SK-N-MC (cell line): Measurements from ENCODE around the gene REXO4.
A peak's percentile ranks its signal among the peaks of the same experiment; 100 is the strongest.

Experiments
- DNase-seq: peaks from one replicate; pipeline ENCODE4 v3.0.0-alpha.2; 2011; ENCODE audit warnings: low read depth, low spot score
- H3K27ac ChIP-seq: fragments of 200-600 bp; sonication (generic); 2 replicates; pipeline ENCODE4 v1.5.1; 2016; ENCODE audit warnings: mixed run types
- H3K36me3 ChIP-seq: fragments of 200-600 bp; sonication (generic); 2 replicates; pipeline ENCODE4 v1.6.1; 2017; ENCODE audit warnings: antibody characterized with exemption, low read length, mixed read lengths; ENCODE audit not compliant: insufficient read depth
- H3K4me3 ChIP-seq: fragments of 200-600 bp; sonication (generic); 2 replicates; pipeline ENCODE4 v1.5.1; 2016
- H3K9ac ChIP-seq: fragments of 200-600 bp; sonication (generic); 2 replicates; pipeline ENCODE4 v1.8.0; 2017; ENCODE audit warnings: mixed run types, mixed read lengths; ENCODE audit not compliant: insufficient read length
- H3K9me3 ChIP-seq: fragments of 200-600 bp; sonication (generic); 2 replicates; pipeline ENCODE4 v1.6.1; 2017; ENCODE audit warnings: low read depth, mild to moderate bottlenecking, antibody characterized with exemption, low read length, moderate library complexity, mixed read lengths
- EZH2 ChIP-seq: fragments of 200-600 bp; sonication (generic); IDR thresholded peaks from one replicate; pipeline ENCODE4 v1.6.1; 2017; ENCODE audit warnings: antibody characterized with exemption
- FOXP2 ChIP-seq: optimal IDR thresholded peaks from 2 replicates; pipeline ENCODE3; 2011; ENCODE audit warnings: mild to moderate bottlenecking, moderate library complexity; ENCODE audit not compliant: insufficient read depth; ENCODE audit errors: extremely low read length, control extremely low read depth
- POLR2AphosphoS5 ChIP-seq: IDR thresholded peaks from 2 replicates; pipeline ENCODE4 v1.6.1; 2012; ENCODE audit warnings: mild to moderate bottlenecking, low read depth, low read length, borderline replicate concordance

The REXO4 gene

DNA sequence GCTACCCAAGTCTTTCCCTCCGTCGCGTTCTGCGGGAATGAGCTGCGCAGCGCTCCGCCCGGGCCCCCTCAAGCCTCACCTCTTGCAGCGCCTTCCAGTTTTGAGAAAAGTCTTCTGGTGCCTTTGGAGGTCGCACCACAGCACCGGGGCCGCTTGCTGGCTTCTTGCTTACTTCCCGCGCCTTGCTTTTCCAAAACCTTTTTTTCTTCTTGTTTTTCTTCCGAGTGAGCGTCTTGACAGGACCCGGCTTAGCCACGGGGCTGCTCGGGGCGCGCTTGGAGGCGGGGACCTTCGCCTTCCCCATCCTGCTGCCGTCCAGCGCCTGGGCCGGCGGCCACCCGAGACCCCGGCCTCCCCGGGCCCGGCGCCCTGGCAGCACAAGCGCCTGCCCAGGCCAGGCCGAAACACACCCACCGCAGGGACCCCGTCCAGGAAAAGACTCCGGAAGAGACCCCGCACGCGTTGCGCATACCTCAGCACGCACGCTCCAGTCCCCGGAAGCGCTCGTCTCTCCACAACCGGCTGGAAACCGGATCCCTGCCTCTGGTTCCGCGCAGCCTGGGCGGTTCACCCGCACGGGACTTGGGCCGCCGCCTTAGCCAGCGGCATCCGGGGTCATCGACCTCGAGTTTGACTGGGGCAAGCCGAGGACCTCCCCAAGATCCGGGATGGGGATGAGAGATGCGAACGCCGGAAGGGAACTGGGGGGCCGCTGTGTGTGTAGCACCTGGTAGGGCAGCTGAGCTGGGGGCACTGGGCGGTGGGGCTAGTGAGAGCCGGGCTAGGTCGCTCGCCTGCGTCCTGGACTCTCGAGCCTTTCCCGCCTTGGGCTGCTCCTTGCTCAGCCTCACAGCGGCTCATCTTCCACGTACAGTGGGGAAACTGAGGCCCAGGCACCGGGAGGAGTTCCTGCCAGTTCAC is at the start of gene REXO4:
Gene REXO4 (minus strand): TSS at position 470 of the 921 bp plus-strand sequence. CDS start 166 bp downstream, at position 304.
- peak within 1 kb of the TSS; percentile 95 for H3K9ac ChIP-seq
- TF ChIP-seq POLR2AphosphoS5, result peak; percentile 61; the same call in 1 of the 2 replicates
- no peak for TF ChIP-seq FOXP2

DNA sequence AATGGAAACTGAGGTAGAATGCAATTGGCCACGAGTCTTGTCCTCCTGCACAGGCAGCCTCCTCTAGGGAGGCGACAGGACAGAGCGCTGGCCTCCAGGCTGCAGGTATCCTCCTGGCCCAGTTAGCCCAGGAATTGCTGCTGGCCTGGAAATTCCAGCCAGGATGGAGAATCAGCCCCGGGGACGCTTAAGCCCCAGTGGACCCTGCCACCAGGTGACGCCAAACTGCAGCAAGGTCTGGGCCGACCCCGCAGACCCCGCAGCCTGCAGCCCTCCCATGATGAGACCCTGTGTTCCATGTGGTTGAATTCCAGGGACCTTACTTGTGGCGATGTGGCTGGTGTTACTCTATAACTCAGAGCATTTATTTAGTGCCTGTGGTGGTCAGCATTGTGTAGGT is 49.3 kb upstream of the REXO4 start:
- Histone ChIP-seq H3K9me3 (no peaks in the 10 kb centered on the region), H3K27ac (no peak overlapping the region), H3K9ac (no peak overlapping the region), H3K4me3 (no peak overlapping the region), H3K36me3 (no peaks in the 10 kb centered on the region)
- DNase-seq, result no peak
- TF ChIP-seq EZH2 (no peak), POLR2AphosphoS5 (no peak), FOXP2 (no peak)

More for the DNA sequence above, at the start of gene REXO4:
- Histone ChIP-seq H3K36me3 (peaks cover 30% of the 10 kb centered on the region), H3K4me3 (peak within 1 kb of the TSS; percentile 84), H3K27ac (peak within 1 kb of the TSS; percentile 94), H3K9me3 (no peaks in the 10 kb centered on the region)
- peak; percentile 48 for DNase-seq

DNA sequence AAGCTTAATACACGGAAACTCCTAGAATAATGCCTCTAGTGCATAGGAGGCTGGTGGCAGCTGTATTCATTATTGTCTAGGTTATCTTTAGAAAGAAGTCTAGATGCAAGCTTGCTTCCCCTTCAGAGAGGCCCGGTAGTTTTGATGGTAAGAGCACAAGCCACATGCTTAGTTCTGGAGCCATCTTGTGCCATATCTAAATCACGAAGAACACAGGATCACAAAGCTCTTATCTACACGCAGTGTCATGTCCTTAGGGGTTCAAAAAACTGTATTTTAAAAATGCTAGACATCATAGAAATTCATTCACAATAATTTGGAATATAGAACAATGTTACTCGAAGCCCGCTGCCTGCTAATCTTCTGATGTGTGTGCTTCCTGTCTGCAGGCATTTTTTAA is 48.2 kb upstream of the REXO4 start:
- Histone ChIP-seq H3K4me3 (no peak overlapping the region), H3K9ac (no peak overlapping the region), H3K27ac (peak overlapping the region; percentile 22), H3K36me3 (no peaks in the 10 kb centered on the region), H3K9me3 (no peaks in the 10 kb centered on the region)
- TF ChIP-seq FOXP2, result no peak
- no peak for TF ChIP-seq EZH2
- TF ChIP-seq POLR2AphosphoS5, result no peak
- no peak for DNase-seq

DNA sequence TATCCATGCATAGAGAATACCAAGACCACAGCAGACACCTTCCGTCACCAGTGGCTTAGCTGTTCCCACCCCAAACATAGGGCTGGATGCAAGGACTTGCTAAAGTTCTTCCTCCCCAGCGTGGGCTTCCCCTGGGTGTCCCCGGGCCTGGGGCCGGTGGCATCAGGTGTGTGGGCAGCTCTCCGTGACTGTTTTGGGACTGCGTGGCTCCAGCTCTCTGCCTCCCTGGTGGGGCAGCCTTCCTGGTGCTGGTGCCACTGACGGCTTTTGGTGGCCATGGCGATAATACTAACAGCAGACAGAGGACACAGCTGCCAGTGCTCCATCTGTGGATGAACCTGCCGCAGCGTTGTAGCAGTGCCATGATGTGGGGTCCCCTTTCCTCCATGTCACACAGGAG is 46.8 kb upstream of the REXO4 start:
- Histone ChIP-seq H3K9ac (no peak overlapping the region), H3K36me3 (no peaks in the 10 kb centered on the region), H3K9me3 (no peaks in the 10 kb centered on the region), H3K27ac (no peak overlapping the region), H3K4me3 (no peak overlapping the region)
- DNase-seq, result no peak
- TF ChIP-seq POLR2AphosphoS5 (no peak), EZH2 (no peak), FOXP2 (no peak)

DNA sequence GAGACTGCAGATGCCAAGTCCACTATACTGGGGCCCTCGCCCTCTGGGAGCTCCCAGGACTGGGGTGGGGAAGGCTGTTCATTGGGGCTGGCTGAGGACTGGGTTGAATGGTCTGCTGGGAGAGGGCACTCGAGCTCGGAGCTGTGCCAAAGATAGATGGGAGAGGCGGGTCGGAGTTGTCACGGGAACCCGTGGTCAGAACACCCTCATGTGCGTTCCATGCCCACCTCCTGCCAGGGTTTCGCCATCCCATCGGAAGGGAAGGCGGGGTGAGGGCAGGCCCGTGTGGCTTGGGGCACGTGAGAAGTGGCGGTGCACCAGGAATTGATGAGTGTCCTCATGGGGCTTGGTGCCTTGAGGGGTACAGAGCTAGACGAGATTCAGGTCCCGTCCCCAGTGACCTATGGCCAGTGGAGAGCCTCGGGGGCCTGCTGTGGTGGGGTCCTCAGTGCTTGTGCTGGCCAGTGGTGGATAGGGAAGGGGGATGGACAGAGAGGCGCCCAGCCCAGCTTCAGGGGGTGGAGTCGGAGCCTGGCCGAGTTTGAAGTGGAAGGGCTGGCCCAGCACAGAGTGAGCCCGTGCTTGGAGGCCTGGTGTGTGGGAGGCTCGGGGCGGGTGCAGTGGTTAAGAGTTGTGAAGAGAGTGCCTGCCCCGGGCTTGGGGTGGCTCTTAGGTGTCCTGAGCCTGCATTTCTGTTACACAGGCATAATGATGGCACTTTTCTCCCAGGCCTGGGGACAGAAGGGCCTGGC is 46.2 kb upstream of the REXO4 start:
- no peak overlapping the region for H3K27ac ChIP-seq
- TF ChIP-seq FOXP2, result no peak
- no peak for TF ChIP-seq POLR2AphosphoS5
- TF ChIP-seq EZH2, result no peak

GRCh38 chr9:133463234-133463863 is 45.5 kb upstream of the REXO4 start:
- H3K9me3 ChIP-seq, result no peaks in the 10 kb centered on the region
- DNase-seq, result no peak
- no peaks in the 10 kb centered on the region for H3K36me3 ChIP-seq
- no peak overlapping the region for H3K9ac ChIP-seq
- H3K4me3 ChIP-seq, result no peak overlapping the region
- no peak for TF ChIP-seq EZH2
- no peak for TF ChIP-seq POLR2AphosphoS5
- no peak for TF ChIP-seq FOXP2
- no peak overlapping the region for H3K27ac ChIP-seq

More for the DNA sequence above, 46.2 kb upstream of the REXO4 start:
- H3K9me3 ChIP-seq, result no peaks in the 10 kb centered on the region
- no peak overlapping the region for H3K4me3 ChIP-seq
- no peak overlapping the region for H3K9ac ChIP-seq
- no peaks in the 10 kb centered on the region for H3K36me3 ChIP-seq
- no peak for DNase-seq

- H3K36me3 ChIP-seq, result no peaks in the 10 kb centered on the region
- no peak overlapping the region for H3K9ac ChIP-seq
- no peak overlapping the region for H3K4me3 ChIP-seq
- TF ChIP-seq POLR2AphosphoS5 (no peak), FOXP2 (no peak), EZH2 (no peak)
- no peak for DNase-seq
- no peaks in the 10 kb centered on the region for H3K9me3 ChIP-seq
- no peak overlapping the region for H3K27ac ChIP-seq
Measured at GRCh38 chr9:133461975-133462374, 44.2 kb upstream of the REXO4 start.
